HK-2 (cell line): ENCODE data around the gene CARMIL1.
"Not testable (repeated sequence)": the region's sequence is repeated elsewhere in the genome, so short reads cannot be mapped to it uniquely, and the experiment has no call there.

ENCODE experiments used
- DNase-seq: peaks from one replicate; pipeline ENCODE4 v3.0.0-alpha.2; 2018; ENCODE audit not compliant: unreplicated experiment

The CARMIL1 gene

DNA sequence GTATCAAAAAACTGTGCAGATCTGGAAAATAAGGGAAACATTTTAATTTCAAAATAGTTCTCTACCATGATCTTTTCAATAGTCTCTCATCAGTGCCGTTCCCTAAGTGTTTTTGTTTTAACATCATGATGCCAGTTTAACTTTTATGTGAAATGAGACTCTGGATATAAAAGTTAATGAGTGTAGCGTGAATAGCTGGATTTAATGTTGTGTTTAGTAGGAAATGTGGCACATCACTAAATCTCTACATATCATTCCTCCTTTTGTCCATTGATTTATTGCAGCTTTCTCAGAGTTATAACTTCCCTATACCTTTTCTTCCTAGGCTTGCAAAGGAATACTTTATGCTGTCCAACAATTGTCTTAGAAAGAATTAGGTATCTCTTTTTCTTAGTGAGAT is 291.4 kb downstream of the CARMIL1 start:
- DNase-seq: no peak

DNA sequence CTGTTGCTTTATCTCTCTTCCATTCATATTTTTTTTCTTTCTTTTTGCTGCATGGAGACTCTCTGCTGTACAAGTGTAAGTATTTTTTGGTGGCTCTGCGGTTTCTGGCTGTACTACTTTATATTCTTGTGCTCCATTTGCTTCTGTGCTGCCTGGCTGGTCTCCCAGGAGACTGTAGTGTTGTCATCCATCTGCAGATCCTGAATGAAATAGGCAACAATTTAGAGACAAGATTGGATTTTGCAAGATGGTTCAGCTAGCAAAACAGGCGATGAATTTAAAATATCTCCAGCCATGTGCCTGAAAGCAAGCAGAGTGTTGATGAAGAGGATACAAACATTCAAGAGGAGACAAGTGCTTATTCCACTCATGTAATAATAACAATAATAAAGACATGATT is 297.7 kb downstream of the CARMIL1 start:
- DNase-seq: no peak

DNA sequence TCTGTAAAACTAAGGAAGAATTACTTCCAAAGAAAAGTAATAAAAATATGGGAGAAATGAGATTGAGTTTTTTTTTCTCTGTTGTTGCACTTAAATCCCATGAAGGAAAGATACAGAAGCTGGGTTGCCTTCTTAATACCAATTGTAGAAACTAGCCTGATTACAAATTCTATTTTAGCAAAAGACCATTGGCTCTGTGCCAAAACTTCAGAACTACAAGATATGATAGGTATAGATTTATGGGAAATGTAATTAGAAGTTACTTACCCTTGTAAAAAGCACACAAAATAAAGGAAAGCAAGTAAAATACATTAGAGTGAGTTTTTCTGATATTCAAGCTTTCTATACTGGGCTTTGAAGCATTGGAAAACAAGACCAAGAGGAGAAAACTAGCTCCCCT is 299.4 kb downstream of the CARMIL1 start:
- no peak for DNase-seq

DNA sequence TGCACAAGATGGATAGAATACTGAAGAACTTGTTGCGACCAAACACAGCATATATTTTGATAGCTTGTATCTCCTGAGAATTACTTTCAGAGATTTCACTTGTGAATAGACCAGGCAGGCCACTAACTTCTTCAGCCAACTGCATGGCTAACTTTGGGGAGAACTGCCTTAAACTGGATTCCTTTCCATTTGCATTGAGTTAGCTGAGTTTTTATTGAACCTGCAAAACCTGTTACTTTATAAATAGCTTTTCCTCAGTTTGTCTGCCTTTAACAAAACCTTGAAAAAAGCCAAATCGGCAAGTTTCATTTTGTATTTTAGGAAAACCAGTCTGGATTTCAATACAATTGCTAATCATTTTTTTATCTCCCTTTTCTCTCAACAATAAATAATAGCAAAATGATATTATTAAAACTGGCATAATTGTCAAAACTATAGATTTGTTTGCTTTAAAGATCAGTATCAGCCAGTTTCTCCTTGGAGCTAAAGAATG is 300.3 kb downstream of the CARMIL1 start:
- no peak for DNase-seq

DNA sequence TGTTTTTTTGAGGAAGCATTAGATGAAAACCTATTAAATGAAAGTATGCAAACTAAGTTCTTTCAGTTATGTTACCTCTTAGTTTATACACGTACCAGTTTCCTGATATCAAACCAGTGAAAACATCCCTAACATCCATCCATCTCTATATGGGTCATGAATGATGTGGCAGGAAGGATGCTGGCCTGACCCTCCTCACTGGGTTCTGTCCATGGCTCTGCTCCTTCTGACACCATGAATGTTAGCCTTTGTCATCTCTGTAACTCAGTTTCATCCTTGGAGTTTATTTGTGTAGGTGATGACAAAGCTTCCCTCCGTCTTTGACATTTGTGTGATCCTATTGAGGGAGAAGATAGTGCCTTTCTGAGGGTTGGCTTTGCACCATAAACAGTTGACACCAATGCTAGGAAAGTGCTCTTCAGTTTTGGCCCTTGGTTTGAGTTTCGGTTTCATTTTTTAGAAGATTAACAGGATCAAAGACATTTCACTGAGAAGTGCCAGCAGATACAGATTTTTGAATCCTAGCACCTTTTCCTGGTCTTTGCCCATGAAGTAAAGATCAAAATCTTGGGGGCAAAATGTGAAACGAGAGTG is 300.8 kb downstream of the CARMIL1 start:
- no peak for DNase-seq

DNA sequence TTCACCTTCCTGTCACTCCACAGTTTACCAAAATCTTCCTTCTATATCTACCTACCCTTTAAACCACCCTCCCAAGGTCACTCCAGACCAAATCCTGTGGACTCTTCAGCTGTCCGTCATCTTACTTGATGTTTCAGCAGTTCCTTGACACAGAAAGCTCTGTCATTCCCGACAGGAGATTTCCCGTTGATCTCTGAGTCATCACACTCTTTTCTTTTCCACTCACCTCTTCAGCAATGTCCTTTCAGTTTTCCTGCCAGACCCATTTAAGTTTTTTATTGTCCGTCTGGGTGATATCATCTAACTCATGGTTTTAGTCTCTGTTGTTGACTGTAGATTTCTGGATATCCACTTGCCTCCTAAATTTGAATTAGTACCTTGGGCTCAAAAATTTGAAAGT is 302.9 kb downstream of the CARMIL1 start:
- DNase-seq: no peak

DNA sequence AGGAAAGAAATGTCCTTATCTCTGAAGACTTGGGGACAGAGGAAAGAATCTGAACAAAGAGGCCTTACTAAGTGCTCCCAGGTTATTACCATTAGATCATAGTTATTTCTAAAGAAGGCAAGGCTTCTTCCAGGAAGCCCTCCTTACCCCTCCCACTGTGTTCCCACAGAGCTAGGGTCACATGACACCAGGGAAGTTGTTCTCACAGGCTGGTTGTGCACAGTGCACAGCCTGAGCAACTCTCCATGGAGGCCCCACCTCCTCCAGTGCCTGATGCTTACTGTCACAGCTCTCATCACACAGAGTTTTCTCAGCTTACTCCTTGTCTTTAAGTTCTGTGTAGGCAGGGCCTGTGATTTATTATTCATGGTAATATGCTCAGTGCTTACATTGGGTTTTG is 303.9 kb downstream of the CARMIL1 start:
- DNase-seq: no peak

DNA sequence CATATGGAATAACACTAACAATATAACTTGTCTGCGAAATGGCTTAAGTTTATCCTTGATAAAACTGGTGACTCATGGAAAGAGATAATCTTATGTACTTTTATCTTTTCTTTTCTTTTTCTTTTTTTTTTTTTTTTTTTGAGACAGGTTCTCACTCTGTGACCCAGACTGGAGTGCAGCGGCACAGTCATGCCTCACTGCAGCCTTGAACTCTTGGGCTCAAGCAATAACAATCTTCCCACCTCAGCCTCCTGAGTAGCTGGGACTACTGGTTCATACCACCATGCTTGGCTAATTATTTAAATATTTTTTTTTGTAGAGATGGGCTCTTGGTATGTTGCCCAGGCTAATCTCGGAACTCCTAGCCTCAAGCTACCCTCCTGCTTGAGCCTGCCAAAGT is 304.7 kb downstream of the CARMIL1 start:
- no peak for DNase-seq

DNA sequence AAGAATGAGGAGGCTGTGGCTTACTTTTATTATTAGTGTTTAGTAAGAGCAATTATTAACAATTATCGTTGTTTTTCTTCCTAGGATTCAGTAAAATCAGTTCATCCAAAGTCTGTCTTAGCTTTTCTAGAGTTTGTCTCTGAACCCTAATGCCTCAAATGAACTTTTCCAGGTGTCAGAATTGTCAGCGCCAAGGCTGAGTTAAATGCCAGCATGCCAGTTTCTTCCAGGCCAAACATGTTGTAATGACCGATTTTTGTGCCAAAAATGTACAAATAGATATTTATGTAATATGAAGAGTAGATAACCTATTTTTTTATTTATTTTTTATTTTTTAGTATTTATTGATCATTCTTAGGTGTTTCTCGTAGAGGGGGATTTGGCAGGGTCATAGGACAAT is 306.1 kb downstream of the CARMIL1 start:
- no peak for DNase-seq

DNA sequence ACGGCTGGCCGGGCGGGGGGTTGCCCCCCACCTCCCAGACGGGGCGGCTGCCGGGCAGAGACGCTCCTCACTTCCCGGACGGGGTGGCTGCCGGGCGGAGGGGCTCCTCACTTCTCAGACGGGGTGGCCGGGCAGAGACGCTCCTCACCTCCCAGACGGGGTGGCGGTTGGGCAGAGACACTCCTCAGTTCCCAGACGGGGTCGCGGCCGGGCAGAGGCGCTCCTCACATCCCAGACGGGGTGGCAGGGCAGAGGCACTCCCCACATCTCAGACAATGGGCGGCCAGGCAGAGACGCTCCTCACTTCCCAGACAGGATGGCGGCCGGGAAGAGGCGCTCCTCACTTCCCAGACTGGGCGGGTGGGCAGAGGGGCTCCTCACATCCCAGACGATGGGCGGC is 306.9 kb downstream of the CARMIL1 start:
- DNase-seq: not testable (repeated sequence)

DNA sequence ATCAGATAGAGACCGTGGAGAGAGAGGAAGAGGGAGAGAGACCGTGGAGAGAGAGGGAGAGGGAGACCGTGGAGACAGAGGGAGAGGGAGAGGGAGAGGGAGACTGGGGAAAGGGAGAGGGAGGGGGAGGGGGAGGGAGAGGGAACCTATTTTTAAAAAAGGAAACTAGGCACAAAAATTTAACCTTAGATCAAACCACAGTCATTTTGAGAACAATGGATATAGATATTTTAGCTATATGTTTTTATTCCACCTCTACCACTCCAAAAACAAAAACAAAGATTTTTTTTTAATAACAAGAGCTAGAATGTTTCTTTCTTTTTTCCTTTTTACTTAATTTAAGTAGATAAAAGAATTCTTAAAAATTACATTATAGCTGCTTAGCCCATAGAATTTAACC is 307.8 kb downstream of the CARMIL1 start:
- DNase-seq: no peak

DNA sequence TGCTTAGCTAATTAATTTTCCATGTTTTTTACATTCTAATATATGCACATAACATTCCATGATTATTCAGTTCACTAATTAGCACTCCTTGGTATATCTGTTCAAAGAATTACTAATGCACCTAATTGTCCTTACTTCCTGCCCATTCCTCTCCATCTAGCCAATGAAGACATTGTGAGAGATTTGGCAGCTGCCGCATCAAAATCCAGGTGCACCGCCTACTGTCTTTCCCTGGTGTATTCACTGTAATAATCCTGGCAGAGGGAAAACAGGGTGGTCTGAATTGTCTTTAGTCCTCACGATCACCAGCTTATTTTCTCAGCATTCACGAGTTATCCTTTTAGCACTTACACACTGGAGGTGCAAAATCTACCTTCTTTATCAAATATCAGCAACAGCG is 311.8 kb downstream of the CARMIL1 start:
- no peak for DNase-seq

DNA sequence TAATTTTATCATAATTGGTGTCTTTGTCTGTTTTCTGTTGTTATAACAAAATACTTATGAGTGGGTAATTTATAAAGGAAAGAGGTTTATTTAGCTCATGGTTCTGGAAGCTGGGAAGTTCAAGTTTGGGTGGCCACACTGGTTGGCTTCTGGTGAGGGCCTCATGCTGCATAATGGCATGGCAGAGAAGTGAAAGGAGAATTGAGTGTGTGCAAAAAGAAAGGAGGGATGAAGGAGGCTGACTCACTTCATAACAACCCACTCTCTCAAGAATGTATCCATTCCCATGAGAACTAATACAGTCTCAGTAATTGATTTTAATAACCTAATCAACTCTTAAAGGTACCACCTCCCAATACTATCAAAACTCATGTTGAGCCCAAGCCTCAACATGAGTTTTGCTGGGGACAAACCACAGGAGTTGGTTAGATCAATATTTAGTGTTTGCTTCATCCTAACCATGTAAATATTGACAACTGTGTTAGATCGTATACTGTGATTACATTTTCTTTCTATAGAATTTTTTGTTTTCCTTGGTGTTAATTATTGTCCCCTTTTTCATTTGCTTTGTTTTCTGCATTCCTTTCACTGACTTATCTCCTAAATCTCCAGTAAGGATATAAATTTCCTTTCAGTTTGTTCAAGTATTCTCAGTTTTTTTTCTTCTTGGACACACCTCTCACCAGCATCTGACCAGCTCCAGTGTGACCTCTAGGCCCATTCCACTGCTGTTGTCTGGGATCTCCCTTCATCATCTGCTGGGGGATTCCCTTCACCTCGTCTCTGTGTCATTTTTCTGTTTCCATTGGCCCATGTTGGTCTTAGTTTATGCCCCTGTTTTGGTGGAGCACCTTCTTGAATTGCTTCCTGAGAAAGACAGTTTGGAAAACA is 318.0 kb downstream of the CARMIL1 start:
- no peak for DNase-seq

DNA sequence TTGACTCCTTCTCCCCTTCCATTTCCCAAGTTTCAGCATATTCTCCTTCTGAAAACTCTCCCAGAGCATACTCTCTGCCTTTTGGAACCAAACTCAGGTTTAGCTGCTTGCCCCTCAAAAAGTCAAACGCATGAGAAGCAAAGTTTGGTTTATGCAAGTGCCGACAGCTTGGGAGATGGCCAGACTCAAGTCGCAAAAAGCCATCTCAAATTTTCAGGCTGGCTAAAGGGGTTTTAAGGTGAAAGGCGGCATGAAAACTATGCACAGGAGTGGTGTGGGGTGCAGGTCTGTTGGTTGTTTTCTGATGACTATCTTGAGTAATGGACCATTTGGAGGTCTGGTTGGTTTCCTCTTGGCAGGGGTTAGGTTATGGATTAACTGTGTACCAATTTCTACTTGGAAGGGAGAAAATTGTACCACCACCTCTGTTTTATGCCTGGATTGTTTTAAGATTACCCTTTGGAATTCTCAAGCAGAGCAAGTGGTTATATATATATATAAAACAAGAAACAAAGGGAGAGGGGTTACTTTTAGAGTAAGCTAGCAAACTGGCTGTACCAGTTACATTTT is 320.4 kb downstream of the CARMIL1 start:
- no peak for DNase-seq

DNA sequence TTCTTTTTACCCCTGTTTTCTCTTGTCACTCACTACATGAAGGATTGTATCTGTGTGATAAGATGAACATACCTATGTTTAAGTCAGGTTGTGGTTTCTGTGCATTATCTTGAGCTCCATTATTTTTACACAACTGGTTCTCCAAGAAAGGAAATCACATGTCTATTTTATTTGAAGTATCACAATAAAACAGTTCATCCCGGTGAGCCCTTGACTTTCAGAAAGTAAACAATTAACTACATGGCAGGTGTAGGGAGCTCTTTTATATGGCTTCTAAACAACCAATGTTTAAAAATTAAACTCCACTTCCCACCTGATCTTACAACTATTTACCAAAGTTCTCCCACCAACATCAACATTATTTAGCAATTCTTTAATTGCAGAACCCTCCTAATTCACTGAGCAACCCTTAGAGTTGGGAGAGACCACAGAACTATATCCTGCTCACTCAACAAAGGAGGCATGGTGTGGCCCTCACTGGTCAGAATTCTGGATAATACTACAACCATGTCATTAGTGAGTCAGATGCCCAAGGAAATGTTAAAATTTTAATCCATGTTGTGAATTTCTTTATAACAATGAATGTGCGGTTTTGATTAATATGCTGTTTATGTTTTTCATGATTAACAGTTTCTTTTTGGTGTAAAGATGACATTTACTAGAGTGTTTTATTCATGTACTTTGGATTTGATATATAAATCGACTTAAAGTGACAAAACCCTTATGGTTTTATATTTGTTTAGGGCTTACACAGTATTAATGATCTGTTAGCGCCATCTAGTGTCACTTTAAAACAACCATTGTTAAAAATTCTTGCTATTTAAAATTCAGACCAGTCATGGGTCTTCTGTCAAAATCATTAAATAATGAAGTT is 322.9 kb downstream of the CARMIL1 start:
- DNase-seq: no peak

DNA sequence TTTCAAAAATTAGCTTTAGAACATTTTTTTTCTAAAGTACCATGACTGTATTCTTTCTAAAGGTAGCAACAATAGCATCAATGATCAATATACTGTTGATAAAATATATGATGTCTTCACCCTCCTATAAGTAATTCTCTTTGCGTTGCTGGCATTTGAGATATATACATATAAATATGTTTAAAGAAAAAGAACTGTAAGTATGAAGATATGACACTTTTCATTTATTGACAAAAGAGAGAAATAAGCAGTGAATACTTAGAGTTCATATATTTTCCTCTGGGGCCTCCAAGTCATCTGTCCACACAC is 323.5 kb downstream of the CARMIL1 start:
- no peak for DNase-seq

DNA sequence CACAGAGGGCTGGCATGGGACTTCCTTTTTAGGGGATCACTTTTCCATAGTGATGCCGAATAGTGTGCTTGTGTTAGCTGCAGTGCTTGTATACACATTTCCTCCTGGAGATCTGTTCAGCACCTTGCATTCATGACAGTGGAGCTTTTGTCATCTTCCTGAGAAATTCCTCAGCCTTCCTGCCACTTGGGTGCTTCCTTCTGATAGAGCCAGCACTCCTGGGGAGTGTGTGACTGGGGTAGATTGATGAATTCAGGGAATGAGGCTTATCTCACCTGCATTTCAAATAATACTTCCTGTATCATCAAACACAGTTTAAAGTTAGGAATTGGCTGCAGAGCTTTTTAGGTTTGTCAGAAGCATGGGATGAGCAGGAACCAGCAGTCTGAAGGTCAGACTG is 324.1 kb downstream of the CARMIL1 start:
- no peak for DNase-seq

DNA sequence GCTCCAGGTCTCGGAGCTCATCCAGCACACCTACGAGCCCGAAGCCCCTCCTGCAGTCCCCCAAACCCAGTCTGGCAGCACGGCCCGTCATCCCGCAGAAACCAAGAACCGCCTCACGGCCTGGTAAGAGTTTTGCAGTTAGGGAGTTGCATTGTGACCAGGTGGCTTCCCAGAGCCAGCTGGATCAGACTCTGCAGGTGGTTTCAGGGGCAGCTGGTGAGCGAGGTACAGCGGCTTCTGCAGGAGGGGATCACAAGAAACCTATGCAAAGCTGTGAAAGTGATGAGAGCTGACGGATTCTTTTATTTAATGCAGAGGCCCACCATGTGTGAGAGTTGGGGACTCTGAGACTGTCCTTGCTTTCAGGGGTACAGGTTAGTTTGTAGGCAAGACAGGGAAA is 327.0 kb downstream of the CARMIL1 start:
- DNase-seq: no peak

DNA sequence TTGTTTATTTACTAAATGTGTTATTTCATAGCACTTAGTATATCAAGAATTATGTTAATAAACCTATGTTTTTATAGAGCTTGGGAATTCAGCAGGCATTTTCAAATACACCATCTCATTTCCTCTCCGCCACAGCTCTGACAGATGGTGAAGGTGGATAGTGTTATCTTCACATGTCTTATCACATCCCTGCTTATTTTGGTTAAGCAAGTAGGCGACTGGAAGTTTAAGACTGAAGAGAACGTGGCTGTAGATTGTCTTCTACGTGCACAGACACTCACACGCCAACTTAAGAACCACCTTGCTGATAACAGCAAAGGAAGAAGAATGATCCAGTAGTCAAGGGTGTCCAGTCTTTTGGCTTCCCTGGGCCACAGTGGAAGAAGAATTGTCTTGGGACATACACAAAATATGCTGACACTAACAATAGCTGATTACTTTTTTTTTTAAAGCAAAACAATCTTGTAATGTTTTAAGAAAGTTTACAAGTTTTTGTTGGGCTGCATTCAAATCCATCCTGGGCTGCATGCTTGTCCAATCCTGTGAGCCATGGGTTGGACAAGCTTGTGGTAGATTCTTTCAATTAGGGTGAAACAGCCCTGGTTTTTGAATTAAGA is 329.5 kb downstream of the CARMIL1 start:
- no peak for DNase-seq

DNA sequence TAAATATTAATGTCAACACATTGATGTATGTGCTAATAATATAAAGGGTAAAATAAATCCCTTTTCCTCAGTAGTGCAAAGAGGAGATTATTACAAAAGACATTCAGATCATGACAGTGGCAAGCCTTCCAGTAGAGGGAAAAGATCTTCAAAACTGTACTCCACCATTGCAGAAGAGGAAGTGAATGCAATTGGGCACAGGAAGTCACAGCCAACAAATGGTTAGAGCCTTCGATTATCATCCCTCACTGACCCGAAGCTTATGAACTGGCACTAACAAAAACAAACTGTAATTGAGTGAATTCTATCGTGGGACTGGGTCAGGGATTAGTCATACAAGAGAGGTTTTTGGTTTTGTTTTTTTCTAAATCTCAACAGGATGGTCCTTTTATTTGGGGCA is 333.5 kb downstream of the CARMIL1 start:
- DNase-seq: no peak

DNA sequence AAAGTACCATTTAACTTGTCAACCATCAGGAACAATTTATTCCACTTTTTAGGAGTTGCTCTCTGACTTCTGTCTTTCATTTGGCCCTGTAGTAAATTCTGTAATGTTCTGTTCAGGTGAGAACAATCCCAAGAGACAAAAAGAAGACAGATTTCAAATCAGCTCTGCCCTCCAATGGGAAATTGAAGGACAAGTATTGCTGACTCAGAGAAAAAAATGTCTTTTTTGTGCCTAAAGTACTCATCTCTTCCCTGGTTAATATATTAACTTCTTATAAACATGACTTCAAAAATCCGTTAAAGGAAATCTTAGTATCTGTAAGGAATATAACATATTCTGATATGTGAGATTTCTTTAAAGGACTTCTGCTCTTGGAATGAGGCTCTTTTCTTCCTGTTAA is 334.2 kb downstream of the CARMIL1 start:
- no peak for DNase-seq

DNA sequence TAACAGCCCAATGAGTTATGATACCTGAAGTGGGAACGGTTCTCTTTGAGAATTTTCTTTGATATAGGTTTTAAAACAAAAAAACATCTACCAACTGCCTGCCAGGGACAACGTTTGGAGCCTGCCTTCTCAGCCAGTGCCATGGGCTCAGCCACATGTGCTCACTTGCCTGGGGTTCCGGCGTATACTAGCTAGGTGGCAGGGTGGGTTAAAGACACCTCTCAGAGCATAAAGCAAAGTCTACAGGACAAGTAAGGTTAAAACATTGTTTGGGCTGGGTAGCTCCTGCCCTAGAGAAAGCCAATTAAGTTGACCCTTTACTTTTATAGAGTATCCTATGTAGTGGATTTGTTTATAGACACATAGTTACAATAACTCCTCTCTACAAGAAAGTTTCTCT is 334.9 kb downstream of the CARMIL1 start:
- no peak for DNase-seq
